Midbrain (tissue), 1 donor: ENCODE measurements around the gene SPAG6.
A peak's percentile ranks its signal among the peaks of the same experiment; 100 is the strongest.

ENCODE experiments used
- DNase-seq: peaks from one replicate; lab custom pipeline; 2025; lab: John Stamatoyannopoulos, UW

Gene SPAG6

GRCh38 chr10:22434521-22434920, 89.2 kb downstream of the SPAG6 start:
- DNase-seq = no peak

- no peak for DNase-seq
Observed at GRCh38 chr10:22435650-22436049, 90.4 kb downstream of the SPAG6 start.

GRCh38 chr10:22436526-22436892, 91.2 kb downstream of the SPAG6 start:
- DNase-seq = no peak

GRCh38 chr10:22436893-22437619, 91.8 kb downstream of the SPAG6 start:
- DNase-seq = peak; percentile 88

- peak; percentile 38 for DNase-seq
Observed at GRCh38 chr10:22437620-22438588, 92.6 kb downstream of the SPAG6 start.

- DNase-seq = no peak
Observed at GRCh38 chr10:22438711-22439110, 93.4 kb downstream of the SPAG6 start.

GRCh38 chr10:22442063-22442462, 96.8 kb downstream of the SPAG6 start:
- DNase-seq = no peak

- DNase-seq = no peak
Observed at GRCh38 chr10:22442468-22442867, 97.2 kb downstream of the SPAG6 start.

GRCh38 chr10:22443175-22443901, 98.0 kb downstream of the SPAG6 start:
- DNase-seq = no peak

- no peak for DNase-seq
Observed at GRCh38 chr10:22444219-22444788, 99.0 kb downstream of the SPAG6 start.

- no peak for DNase-seq
Observed at GRCh38 chr10:22445495-22445894, 100.2 kb downstream of the SPAG6 start.

- no peak for DNase-seq
Observed at GRCh38 chr10:22447068-22447467, 101.8 kb downstream of the SPAG6 start.

GRCh38 chr10:22451346-22451745, 106.0 kb downstream of the SPAG6 start:
- no peak for DNase-seq

GRCh38 chr10:22453320-22453719, 108.0 kb downstream of the SPAG6 start:
- DNase-seq = no peak

GRCh38 chr10:22453948-22454591, 108.8 kb downstream of the SPAG6 start:
- DNase-seq = no peak

- no peak for DNase-seq
Observed at GRCh38 chr10:22454634-22455033, 109.3 kb downstream of the SPAG6 start.

- DNase-seq = no peak
Observed at GRCh38 chr10:22455068-22455857, 110.0 kb downstream of the SPAG6 start.

GRCh38 chr10:22456486-22456885, 111.2 kb downstream of the SPAG6 start:
- no peak for DNase-seq

GRCh38 chr10:22458272-22459038, 113.2 kb downstream of the SPAG6 start:
- no peak for DNase-seq

GRCh38 chr10:22459496-22459895, 114.2 kb downstream of the SPAG6 start:
- no peak for DNase-seq
